Pons (tissue), 1 donor: ENCODE data around the gene ST6GALNAC3.

ENCODE experiments used
- DNase-seq: peaks from one replicate; pipeline ENCODE4 v3.0.0-alpha.2; 2016; ENCODE audit warnings: low spot score

Gene ST6GALNAC3

DNA sequence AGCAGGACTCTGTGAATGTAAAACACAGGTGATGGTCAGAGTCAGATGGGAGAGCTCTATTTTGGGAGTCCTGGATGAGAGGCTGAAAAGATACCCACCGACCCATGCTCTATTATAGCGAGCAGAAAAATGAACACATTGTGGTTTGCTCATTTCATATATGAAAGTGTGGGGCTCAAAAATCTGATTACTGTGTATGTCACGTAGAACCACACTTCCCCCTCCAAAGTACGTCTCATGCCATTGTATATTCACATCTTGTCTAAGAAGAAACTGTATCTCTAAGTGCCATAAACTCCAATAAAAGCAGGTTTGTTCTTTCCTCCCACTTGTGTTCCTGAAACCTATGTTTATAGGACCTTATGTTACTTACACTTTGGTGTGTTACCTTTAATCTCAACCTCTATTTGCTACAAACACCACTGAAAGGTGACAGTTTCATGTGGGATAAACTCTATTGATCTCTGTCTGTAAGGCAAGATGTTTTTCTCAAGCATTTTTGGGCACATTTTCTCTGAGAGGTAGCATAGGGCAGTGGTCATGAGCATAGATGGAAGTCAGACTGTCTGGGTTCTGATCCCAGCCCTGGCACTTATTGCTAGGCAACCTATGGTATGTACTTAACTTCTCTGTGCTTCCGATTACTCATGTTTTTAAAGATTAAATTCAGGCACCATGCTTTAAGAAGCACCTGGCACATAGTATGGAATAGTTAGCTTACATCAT is 214.4 kb downstream of the ST6GALNAC3 start:
- DNase-seq: no peak

DNA sequence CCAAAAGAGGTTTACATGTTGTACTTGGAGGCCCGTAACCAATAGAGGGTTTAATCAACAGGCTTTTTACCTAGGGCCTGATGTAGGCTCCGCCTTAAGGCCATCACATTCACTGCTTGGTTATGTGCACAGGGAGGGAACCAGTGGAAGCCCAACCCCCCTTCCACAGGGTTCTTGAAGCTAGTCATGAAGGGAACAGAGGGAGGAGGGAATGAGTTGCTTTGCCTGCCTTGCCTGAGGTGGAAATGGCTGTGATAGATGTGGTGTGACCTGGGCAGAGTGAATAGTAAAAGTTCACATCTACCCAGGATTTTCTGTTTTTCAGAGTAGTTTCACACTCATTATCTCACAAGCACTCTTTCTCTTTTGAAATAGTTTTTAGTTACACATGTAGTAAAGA is 215.1 kb downstream of the ST6GALNAC3 start:
- DNase-seq: no peak

DNA sequence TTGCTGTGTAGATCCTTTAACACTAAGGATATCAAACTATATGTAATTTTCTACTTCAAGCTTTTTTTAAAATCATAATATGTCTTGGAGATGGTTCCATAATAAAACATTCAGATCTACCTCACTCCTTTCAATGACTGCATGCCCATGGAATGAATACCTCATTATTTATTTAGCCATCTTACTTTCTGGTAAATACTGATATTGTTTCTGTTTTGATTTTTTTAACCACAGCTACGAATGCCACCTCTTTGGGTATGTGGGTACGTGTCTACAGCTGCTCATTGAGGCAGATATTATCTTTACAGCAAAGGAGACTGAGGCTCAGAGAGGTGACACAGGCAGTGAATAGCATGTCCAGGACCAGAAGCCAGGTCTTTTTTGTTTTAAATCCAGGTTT is 215.7 kb downstream of the ST6GALNAC3 start:
- DNase-seq: no peak

DNA sequence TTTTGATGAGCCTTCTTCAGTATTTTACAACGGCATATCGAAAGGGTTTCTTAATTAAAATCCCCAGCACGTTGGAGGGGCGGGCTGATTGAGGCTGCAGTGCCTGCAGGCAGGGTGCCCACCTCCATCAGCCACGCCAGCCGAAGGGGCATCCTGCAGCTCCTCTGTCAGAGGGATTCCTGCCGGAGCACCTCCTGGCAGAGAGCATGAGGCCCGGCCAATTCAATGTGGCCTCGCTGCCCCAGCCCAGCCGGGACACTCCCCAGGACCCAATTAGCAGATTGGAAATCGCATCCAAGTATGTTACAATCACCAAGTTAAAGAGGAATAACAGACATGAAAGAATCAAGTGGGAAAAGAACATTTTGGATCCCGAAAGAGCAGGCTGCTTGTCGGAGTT is 216.6 kb downstream of the ST6GALNAC3 start:
- no peak for DNase-seq

DNA sequence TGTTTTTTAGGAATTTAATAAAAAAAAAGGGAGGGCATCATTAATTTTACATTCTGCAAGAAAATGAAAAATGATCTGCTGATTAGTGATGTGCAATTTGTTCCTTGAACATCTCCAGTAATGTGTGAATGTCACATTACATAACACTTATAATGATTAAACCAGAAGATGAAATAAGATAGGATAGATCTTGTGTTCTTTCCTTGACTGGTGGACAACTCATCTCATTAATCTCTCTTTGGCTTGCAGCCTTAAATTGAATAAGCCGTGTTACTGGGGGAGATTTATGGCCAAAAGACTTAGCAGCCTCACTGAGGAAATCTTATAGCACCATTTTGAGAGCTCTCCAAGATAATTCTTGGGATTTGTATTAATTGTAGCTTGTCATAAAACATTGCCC is 217.2 kb downstream of the ST6GALNAC3 start:
- DNase-seq: no peak

DNA sequence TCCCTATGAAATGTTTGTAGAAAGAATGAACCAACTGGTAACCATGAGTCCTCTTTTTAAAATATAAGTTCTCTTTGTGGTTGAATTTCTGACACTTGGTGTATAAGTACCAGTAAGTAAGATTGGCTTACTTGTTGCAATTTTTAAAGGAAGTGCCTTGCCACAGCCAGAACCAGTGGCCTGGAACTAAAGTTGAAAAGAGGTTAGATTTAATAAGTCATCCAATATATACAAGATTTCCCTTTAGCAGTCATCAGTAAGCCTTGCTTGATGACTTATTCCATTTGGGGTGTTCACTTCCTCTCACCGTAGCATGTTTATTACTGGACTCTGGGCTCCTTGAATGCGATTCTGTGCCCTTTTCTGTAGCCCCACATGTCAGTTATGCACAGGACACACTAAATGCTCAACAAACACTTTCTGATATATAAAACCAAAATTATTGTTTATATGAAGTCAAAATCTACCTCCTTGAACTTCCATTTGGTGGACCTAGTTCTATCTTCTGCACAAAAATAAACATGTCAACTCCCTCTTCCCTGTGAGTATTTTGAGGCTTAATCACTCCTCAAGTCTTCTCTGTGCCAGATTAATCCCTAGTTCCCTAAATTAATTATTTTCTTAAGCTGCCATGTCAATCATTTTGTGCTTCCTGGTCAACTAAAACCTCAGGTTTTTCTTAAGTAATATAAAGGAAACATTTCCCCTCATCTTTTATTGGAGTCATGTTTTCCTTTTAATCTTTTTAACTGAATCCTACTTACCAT is 218.1 kb downstream of the ST6GALNAC3 start:
- no peak for DNase-seq

DNA sequence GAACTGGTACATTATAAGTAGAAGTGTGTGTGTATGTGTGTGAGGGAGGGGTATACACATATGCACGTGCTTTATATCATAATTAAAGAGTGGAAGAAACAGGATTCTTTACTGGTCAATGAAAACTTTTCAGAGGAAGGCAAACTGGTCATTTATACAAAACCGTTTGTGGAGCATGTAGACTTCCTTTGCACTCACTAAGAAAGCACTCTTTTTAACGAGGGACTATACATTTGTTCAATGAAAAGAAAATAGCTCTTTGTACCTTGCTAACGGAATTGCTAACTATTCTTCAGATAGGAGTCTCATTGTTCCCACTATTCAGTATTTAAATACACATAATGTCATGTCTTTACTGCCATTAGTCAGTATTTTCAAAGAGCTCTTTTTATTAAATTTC is 219.3 kb downstream of the ST6GALNAC3 start:
- DNase-seq: no peak

DNA sequence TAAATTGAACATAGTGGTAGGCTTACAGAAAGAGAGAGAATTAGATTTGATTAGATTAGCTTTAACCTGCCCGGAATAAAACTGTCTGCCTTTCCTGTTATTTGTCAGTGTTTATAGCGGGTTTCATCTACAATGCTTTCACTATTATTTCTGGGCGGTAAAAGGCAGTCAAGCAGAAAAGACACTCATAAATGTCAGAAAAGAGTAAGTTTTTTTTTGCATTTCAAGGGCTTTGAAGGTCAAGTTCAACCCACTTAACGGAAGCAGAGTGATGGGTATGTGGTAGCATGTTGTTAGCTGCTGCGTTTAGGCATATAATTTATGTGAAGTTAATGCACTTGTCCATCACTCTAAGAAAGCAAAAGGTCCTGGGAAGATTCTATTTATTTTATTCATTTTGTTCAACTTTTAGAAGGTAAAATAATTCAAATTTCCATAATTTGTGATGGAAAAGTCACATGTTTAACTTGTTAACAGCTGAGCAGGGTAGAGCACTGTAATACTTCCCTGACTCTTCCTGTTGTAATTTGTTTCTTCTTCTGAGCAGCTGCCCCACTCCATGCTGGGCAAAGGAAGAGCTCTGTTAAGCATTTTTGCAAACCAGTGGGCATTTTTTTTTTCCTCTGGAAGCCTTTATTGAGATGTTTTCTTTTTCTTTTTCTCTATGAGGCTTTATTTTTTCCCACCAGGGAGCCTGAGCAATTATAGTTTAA is 220.1 kb downstream of the ST6GALNAC3 start:
- no peak for DNase-seq

DNA sequence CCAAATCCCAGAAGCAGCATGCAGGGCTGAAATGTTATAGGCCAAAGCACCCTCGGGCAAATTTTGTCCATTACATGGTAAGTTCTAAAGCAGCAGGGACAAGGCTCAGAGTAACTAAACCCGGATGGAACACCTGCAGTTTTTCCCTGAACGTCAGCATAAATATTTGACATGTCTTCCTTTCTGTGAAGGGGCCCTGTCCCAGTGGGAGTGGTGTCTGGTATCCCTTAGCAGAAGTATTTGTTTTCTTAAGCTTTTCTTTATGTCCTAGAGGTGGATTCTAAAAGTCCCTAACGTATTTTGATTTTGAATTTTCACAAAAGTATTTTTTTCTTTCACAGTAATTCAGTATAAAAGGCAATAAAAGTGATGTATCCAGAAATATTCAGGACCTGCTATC is 223.9 kb downstream of the ST6GALNAC3 start:
- DNase-seq: no peak

DNA sequence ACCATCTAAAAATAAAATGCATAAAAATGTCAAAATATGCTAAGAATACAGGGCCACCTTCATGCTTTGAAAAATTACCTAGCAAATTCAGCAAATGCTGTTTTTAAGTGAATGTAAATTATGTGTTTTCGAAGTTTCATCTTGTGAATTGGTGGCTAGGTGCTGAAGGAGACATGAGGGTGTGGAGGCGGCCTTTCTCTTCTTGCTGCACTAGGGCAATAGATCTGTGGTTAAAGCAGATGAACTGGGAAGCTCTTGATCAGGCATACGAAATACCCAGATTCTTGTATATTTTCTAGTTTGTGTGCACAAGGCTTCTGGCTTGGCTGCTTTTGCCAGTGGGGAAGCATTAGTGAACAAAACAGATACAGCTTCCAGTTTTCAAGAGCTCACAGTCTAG is 224.5 kb downstream of the ST6GALNAC3 start:
- DNase-seq: no peak

DNA sequence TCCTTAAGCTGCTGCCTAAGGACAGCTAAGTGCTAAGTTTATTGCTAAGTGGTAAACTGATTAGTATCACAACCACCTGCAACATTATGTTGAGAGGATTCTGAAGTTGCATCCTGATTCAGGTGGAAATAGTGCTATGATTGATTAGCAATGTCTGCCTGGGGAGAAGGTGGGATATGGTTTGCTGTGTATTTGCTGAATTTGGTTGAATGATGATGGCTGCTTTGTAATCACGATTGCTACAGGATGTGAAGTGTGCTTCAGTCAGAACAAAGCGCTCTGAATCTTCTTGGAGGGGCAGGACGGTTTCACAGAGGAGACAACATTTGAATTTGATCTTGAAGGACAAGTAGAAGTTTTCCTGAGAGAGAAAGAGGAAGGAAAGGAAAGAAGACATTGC is 226.0 kb downstream of the ST6GALNAC3 start:
- no peak for DNase-seq

DNA sequence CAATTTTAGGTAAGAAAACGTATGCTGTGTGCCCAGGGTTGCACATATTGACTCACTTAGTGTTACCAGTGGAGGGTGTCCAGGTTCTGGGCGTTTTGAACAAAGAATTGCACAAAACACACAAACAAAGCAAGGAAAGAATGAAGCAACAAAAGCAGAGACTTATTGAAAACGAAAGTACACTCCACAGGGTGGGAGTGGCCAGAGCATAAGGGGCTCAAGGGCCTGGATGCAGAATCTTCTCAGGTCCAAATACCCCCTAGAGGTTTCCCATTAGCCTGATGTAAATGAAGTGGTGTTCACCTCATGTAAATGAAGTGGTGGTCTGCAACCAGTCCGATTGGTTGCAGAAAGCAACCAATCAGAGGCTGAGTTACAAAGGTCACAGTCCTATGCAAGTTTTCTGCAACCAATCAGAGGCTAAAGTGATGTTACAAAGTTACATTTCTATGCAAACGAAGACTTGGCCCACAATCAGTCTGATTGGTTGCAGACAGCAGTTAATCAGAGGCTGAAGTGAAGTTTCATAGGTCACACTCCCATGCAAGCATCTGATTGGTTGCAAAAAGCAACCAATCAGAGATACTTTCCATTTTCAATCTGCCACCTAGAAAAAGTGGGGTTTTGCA is 228.3 kb downstream of the ST6GALNAC3 start:
- DNase-seq: no peak

DNA sequence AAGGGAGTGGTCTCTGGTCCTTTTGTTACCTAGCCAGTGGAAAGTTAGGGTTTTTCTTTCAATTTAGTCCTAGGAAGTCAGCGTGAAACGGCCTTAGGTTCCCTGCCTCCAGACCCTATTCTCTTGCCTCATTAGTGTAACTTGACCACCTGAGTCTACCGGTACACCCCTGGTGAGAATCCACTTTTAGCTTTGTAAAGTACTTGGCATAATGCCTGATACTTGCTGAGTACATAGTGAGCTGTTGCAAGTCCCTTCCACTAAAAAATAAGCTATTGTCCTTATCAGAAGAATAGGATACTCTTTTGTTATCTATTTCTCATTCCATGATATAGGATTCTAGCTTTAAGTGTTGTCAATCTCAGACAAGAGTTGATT is 228.8 kb downstream of the ST6GALNAC3 start:
- DNase-seq: no peak

DNA sequence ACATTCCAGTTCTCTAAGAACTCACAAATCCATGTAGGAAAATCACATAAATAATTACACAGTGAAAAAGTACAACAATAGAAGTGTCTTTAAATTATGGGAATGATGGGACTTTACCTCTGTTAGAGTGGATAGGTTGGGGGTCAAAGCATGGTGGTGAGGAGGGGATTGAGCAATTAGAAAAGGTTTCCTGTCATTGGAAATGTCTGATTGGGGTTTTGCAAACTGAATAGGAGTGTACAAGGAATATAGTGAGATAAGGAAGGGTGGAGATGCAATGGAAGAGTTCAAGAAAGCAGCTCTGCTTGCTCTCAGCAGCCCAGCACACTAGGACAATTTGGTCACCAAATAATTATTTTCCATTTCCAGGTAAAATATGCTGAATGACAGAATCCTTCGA is 238.8 kb downstream of the ST6GALNAC3 start:
- DNase-seq: no peak

DNA sequence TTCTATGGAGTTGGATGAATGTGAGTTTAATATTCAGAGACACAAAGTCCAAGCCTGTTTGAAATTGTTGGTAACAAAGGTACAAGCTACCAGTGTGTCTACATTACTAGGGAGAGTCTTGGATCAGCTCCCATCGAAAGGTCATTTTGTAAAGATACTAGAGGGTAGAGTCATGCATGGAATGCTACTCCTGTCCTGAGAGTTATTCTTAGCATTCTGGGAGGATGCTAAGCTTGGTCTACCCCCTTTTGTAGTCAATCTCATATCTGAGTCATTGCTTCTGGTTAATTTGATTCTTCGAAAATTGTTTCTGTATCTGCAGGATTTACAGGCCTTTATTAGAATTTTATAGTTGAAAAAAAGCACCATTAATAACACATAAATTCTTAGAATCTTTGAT is 240.2 kb downstream of the ST6GALNAC3 start:
- DNase-seq: no peak

DNA sequence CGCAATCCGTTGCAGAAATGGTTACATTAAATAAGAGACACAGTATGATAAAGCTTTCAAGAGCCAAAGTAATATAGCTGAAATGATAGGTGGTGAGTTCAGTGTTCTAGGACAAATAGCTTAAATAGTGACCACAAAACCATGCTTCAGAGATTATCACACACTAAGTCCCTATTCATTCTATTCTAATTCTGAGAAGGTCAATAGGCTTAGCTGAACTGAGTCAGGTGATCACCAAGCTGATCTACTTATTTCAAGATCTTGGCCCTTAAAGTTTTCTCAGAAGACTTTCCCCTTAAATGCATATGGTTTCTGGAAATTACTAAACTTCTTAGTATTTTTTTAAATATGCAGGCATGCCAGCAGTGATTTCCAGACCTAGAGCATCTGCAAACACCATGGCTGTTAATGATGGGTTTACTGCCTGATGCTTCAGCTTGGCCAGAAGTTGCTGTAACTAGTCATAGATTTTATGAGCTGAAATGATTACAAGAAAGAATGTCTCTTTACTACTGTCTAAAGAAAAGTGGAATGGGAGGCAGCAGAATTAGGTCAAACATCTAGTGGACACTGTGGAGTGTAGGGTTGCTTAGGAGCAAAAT is 242.9 kb downstream of the ST6GALNAC3 start:
- no peak for DNase-seq

DNA sequence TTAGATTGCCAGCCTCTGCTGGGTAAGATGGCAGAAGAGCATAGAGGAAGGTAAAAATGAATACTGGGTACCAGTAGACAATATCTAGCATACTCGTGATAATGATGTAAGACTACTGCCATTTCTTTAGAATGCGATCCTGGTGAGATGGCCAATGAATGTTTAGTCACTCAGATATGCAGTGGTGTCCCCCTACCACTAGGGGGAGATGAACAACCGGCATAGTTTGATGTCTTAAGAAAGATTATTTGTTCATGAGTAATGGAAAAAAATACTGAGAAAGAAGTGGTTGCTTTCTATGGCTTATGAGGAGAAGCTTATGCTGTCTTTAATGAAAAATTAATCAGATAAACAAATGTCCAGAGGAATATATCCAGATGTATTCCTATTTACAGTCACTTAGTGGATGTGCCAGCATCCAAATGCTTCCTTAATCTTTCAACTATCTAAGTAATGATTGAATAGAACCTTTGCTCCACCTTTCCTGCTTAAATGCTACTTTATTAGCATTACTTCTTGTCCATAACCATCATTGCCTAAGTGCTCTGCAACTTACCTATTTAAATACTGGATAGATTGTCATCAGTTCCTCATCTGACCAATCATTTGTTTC is 256.6 kb downstream of the ST6GALNAC3 start:
- DNase-seq: peak; percentile 79

DNA sequence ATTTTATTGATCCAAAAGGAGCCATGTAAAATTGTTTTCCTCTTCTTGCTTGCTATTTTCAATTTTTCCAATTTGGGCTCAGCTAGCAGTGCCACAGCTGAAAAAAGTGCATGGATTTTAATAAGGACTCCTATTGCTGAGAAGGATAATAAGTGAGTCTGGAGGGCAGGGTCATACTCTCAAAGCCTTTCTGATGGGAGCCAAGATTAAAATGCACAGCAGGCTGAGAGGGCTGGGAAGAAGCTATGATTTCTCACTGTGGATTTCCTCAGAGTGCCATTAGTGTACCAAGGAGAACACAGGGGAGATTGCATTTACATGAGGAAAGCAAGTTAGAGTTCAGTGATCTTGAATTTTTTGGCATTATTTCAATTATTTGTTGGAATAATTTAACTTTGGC is 261.3 kb downstream of the ST6GALNAC3 start:
- DNase-seq: no peak

DNA sequence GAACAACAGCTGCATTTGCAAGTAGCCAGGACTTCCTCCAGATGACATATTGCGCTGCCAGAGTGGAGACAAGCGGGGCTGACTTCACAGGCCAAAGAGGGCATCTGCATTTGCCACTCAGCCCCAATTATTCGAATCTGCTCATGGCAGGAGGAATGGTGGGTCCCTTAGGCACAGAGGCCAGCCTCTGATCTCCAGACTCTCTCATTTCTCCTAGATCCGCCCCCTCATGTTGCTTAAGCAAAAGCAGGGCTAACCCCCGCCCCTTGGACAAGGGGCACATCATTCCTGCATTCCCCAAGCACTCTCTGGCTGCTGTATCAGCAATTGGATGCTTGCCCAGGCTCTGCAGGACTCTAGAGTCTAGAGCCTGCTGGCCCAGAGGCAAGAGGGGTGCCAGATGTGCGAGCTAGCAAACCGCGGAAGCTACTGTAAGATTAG is 262.4 kb downstream of the ST6GALNAC3 start:
- DNase-seq: peak; percentile 79

DNA sequence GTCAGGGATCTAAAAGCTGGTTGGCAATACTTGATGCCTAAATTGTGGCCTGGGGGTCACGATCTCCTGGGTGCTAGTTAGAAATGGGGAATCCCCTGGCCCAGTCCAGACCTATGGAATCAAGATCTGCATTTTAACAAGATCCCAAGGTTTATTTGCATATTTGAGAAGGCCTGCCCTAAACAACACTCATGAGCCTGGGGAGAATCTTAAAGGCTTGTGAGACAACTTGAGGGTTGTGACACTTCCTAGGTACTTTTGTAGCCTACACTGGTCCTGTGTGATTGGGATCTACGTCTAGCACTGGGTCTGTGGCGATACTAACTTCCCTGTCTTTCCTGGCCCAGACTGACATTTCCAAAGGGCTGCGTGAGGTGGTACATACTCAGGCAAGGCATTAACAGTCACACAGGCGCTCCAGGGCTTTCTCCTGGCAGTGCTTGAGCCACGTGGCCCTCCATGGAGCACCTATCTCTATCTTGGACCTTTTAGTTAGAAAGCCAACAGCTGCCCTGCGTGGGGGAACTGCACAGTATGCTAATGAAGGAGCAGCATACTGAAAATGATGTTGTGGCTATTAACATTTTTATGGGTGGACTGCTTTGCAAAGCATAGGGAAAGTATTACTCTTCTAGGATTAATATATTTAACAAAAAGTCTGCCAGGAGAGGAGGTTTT is 263.1 kb downstream of the ST6GALNAC3 start:
- no peak for DNase-seq

DNA sequence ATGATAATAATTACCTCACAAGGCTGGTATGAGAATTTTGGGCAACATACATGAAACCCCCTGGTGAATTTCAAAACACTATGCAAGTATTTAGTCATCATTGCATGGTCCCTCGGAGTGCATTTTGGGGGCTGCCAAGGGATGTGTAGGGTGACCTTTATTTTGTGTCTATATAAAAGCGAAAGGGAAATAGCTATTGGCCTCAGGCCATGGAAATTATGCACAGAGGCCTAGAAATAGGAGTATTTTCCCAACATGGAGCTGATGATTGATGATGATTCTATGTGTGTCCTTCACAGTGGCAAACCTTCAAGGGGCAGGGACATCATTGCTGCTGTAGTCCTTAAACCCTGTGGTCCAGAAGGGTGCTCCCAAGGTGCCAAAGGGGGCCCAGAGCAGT is 265.5 kb downstream of the ST6GALNAC3 start:
- DNase-seq: no peak
